HG03045 (cell line): ENCODE data around the gene OR8B3.
"Not testable (repeated sequence)": the region's sequence is repeated elsewhere in the genome, so short reads cannot be mapped to it uniquely, and the experiment has no call there.

Experiments
- ATAC-seq: cut with Tn5 transposase; IDR thresholded peaks from one replicate; pipeline ENCODE4 v1.9.1; 2021; ENCODE audit warnings: mild to moderate bottlenecking, moderate library complexity; ENCODE audit not compliant: unreplicated experiment

Gene OR8B3

GRCh38 chr11:124398924-124399323 lies at the start of gene OR8B3:
OR8B3 (minus strand) TSS chr11:124399024; CDS start chr11:124397351, 1,673 bp downstream.
- no peak for ATAC-seq

- no peak for ATAC-seq
These were observed 48.1 kb upstream of the OR8B3 start for GRCh38 chr11:124446916-124447315.

- no peak for ATAC-seq
These were observed 46.9 kb upstream of the OR8B3 start, which contains the start of gene OR8B8 for GRCh38 chr11:124445646-124446150. OR8B8 (minus strand) TSS chr11:124445696; CDS start chr11:124441085, 4,611 bp downstream.

GRCh38 chr11:124442847-124443246 lies 44.0 kb upstream of the OR8B3 start:
- no peak for ATAC-seq

- ATAC-seq: no peak
These were observed 43.6 kb upstream of the OR8B3 start for GRCh38 chr11:124442442-124442841.

- no peak for ATAC-seq
These were observed 42.7 kb upstream of the OR8B3 start for GRCh38 chr11:124441519-124441918.

GRCh38 chr11:124441081-124441480 lies 42.3 kb upstream of the OR8B3 start:
- no peak for ATAC-seq

- no peak for ATAC-seq
These were observed 41.8 kb upstream of the OR8B3 start for GRCh38 chr11:124440608-124441007.

- ATAC-seq: no peak
These were observed 35.9 kb upstream of the OR8B3 start for GRCh38 chr11:124434699-124435098.

GRCh38 chr11:124429599-124429998 lies 30.8 kb upstream of the OR8B3 start:
- no peak for ATAC-seq

GRCh38 chr11:124424384-124424921 lies 25.6 kb upstream of the OR8B3 start, which contains the start of gene OR8B4:
OR8B4 (minus strand) TSS chr11:124424871; CDS start chr11:124424871, 0 bp downstream.
- no peak for ATAC-seq

- no peak for ATAC-seq
These were observed 22.2 kb upstream of the OR8B3 start for GRCh38 chr11:124421043-124421442.

GRCh38 chr11:124415356-124415923 lies 16.6 kb upstream of the OR8B3 start:
- ATAC-seq: no peak

GRCh38 chr11:124409906-124410305 lies 11.1 kb upstream of the OR8B3 start:
- no peak for ATAC-seq

- ATAC-seq: no peak
These were observed 6.8 kb upstream of the OR8B3 start for GRCh38 chr11:124405581-124405980.

- ATAC-seq: not testable (repeated sequence)
These were observed 4.4 kb upstream of the OR8B3 start for GRCh38 chr11:124403186-124403585.

- peak; percentile 82 for ATAC-seq
These were observed 3.6 kb upstream of the OR8B3 start for GRCh38 chr11:124402326-124402922.

GRCh38 chr11:124396847-124397246 lies 2.0 kb downstream of the OR8B3 start:
- not testable (repeated sequence) for ATAC-seq

GRCh38 chr11:124394408-124394807 lies 4.4 kb downstream of the OR8B3 start:
- ATAC-seq: no peak

- ATAC-seq: no peak
These were observed 14.4 kb downstream of the OR8B3 start, which contains the start of gene OR8B2 for GRCh38 chr11:124384399-124384798. OR8B2 (minus strand) TSS chr11:124384499; CDS start chr11:124383343, 1,156 bp downstream.

GRCh38 chr11:124382857-124383256 lies 16.0 kb downstream of the OR8B3 start:
- ATAC-seq: not testable (repeated sequence)

GRCh38 chr11:124380585-124380984 lies 18.2 kb downstream of the OR8B3 start:
- no peak for ATAC-seq
